HEK293 (cell line): Measurements from ENCODE around the gene FBXO34.

ENCODE experiments used
- CTCF ChIA-PET: fragments of 350-600 bp; formaldehyde crosslinking; extraction: SDS; loops from one replicate; lab custom pipeline; 2021; ENCODE audit warnings: antibody characterized with exemption; lab: Yijun Ruan, JAX
- POLR2A ChIA-PET: fragments of 300-600 bp; formaldehyde crosslinking; extraction: SDS; loops from one replicate; lab custom pipeline; 2020; ENCODE audit warnings: antibody characterized with exemption, inconsistent platforms; lab: Yijun Ruan, JAX
- H3K27ac ChIP-seq: fragments of 200-500 bp; sonication (Bioruptor generic); 2 replicates; pipeline ENCODE4 v1.5.1; 2014; ENCODE audit warnings: low read depth, low read length, control low read depth, inconsistent platforms; ENCODE audit errors: extremely low read depth
- H3K36me3 ChIP-seq, 2 experiments: fragments of 200-500 bp in 1 of 2; sonication (Bioruptor generic) in 1 of 2; 1 replicate in 1 of 2; 2 replicates in 1 of 2; pipeline ENCODE4 v1.5.1; 2014 to 2017; ENCODE audit warnings: inconsistent platforms in 2 of 2, low read length in 2 of 2; ENCODE audit not compliant: control insufficient read depth in 2 of 2, insufficient read depth in 1 of 2
- H3K4me1 ChIP-seq: fragments of 200-500 bp; sonication (Bioruptor generic); 2 replicates; pipeline ENCODE4 v1.5.1; 2014; ENCODE audit warnings: mild to moderate bottlenecking, low read length, inconsistent platforms; ENCODE audit not compliant: control insufficient read depth, insufficient read depth
- H3K4me3 ChIP-seq: 2 replicates; pipeline ENCODE4 v1.5.1; 2011; ENCODE audit warnings: low read depth, mild to moderate bottlenecking, control low read depth, low read length, moderate library complexity
- H3K9me3 ChIP-seq: fragments of 200-500 bp; sonication (Bioruptor generic); 2 replicates; pipeline ENCODE4 v1.5.1; 2014; ENCODE audit warnings: low read depth, low read length, inconsistent platforms; ENCODE audit not compliant: control insufficient read depth, insufficient read depth
- HOXC10 ChIP-seq: sonication (generic); formaldehyde crosslinking; IDR thresholded peaks from 2 replicates; pipeline ENCODE4 v1.8.1; 2023; ENCODE audit warnings: mild to moderate bottlenecking, missing genetic modification reagents
- IKZF3 ChIP-seq: fragments of 450-650 bp; IDR thresholded peaks from 2 replicates; pipeline ENCODE4 v1.5.0; 2018; ENCODE audit warnings: missing biosample characterization, mild to moderate bottlenecking, missing genetic modification characterization, moderate library complexity
- MYNN ChIP-seq: fragments of 450-650 bp; formaldehyde crosslinking; IDR thresholded peaks from 2 replicates; pipeline ENCODE4 v1.5.1; 2016; ENCODE audit warnings: missing biosample characterization, missing genetic modification characterization, borderline replicate concordance
- SALL2 ChIP-seq: fragments of 450-650 bp; formaldehyde crosslinking; IDR thresholded peaks from 2 replicates; pipeline ENCODE4 v1.5.0; 2017; ENCODE audit warnings: missing biosample characterization, mild to moderate bottlenecking, missing genetic modification characterization, borderline replicate concordance
- TRIM28 ChIP-seq: IDR thresholded peaks from 2 replicates; pipeline ENCODE4 v1.6.1; 2011; ENCODE audit warnings: low read length, control low read depth, borderline replicate concordance
- ZBTB21 ChIP-seq: fragments of 450-650 bp; formaldehyde crosslinking; IDR thresholded peaks from 2 replicates; pipeline ENCODE4 v1.5.1; 2017; ENCODE audit warnings: missing biosample characterization, missing genetic modification characterization
- ZBTB48 ChIP-seq: fragments of 450-650 bp; formaldehyde crosslinking; IDR thresholded peaks from 2 replicates; pipeline ENCODE4 v1.5.1; 2016; ENCODE audit warnings: missing biosample characterization, missing genetic modification characterization
- ZBTB8A ChIP-seq: fragments of 450-650 bp; formaldehyde crosslinking; IDR thresholded peaks from 2 replicates; pipeline ENCODE4 v1.5.1; 2016; ENCODE audit warnings: missing biosample characterization, missing genetic modification characterization
- ZEB2 ChIP-seq: fragments of 450-650 bp; formaldehyde crosslinking; IDR thresholded peaks from 2 replicates; pipeline ENCODE4 v1.5.1; 2016; ENCODE audit warnings: missing biosample characterization, missing genetic modification characterization
- ZFP69B ChIP-seq: fragments of 450-650 bp; formaldehyde crosslinking; IDR thresholded peaks from 2 replicates; pipeline ENCODE4 v1.5.1; 2016; ENCODE audit warnings: missing biosample characterization, missing genetic modification characterization
- ZNF121 ChIP-seq: fragments of 450-650 bp; formaldehyde crosslinking; IDR thresholded peaks from 2 replicates; pipeline ENCODE4 v1.5.1; 2016; ENCODE audit warnings: missing biosample characterization, missing genetic modification characterization
- ZNF157 ChIP-seq: fragments of 450-650 bp; formaldehyde crosslinking; IDR thresholded peaks from 2 replicates; pipeline ENCODE4 v1.5.1; 2016; ENCODE audit warnings: missing biosample characterization, missing genetic modification characterization
- ZNF214 ChIP-seq: fragments of 450-650 bp; formaldehyde crosslinking; IDR thresholded peaks from 2 replicates; pipeline ENCODE4 v1.5.1; 2017; ENCODE audit warnings: missing biosample characterization, mild to moderate bottlenecking, missing genetic modification characterization, borderline replicate concordance
- ZNF23 ChIP-seq: fragments of 450-650 bp; formaldehyde crosslinking; IDR thresholded peaks from 2 replicates; pipeline ENCODE4 v1.5.1; 2016; ENCODE audit warnings: missing biosample characterization, missing genetic modification characterization, borderline replicate concordance
- ZNF433 ChIP-seq: fragments of 450-650 bp; formaldehyde crosslinking; IDR thresholded peaks from 2 replicates; pipeline ENCODE4 v1.5.1; 2016; ENCODE audit warnings: missing biosample characterization, missing genetic modification characterization, low read depth
- ZNF549 ChIP-seq: fragments of 450-650 bp; IDR thresholded peaks from 2 replicates; pipeline ENCODE4 v1.5.1; 2018; ENCODE audit warnings: missing biosample characterization, missing genetic modification characterization, mild to moderate bottlenecking, inconsistent platforms, moderate library complexity
- ZNF571 ChIP-seq: fragments of 450-650 bp; formaldehyde crosslinking; IDR thresholded peaks from 2 replicates; pipeline ENCODE4 v1.5.0; 2017; ENCODE audit warnings: missing biosample characterization, missing genetic modification characterization
- ZNF76 ChIP-seq: fragments of 450-650 bp; formaldehyde crosslinking; IDR thresholded peaks from 2 replicates; pipeline ENCODE4; 2016; ENCODE audit warnings: low read depth, missing biosample characterization, missing genetic modification characterization, borderline replicate concordance
- ZNF785 ChIP-seq: fragments of 450-650 bp; formaldehyde crosslinking; IDR thresholded peaks from 2 replicates; pipeline ENCODE4 v1.5.1; 2016; ENCODE audit warnings: missing biosample characterization, missing genetic modification characterization
- TF ChIP-seq, protein P1 (sequence below): fragments of 450-650 bp; formaldehyde crosslinking; IDR thresholded peaks from 2 replicates; pipeline ENCODE4 v1.5.1; 2016; ENCODE audit warnings: missing biosample characterization, missing genetic modification characterization
- TF ChIP-seq, protein P2 (sequence below): fragments of 450-650 bp; formaldehyde crosslinking; IDR thresholded peaks from 2 replicates; pipeline ENCODE4 v1.5.1; 2016; ENCODE audit warnings: missing biosample characterization, missing genetic modification characterization
- TF ChIP-seq, protein P3 (sequence below): fragments of 450-650 bp; formaldehyde crosslinking; IDR thresholded peaks from 2 replicates; pipeline ENCODE4 v1.5.1; 2016; ENCODE audit warnings: missing biosample characterization, missing genetic modification characterization
- TF ChIP-seq, protein P4 (sequence below): fragments of 450-650 bp; formaldehyde crosslinking; optimal IDR thresholded peaks from 2 replicates; pipeline ENCODE3; 2016; ENCODE audit warnings: missing biosample characterization, mild to moderate bottlenecking, missing genetic modification characterization

The FBXO34 gene

DNA sequence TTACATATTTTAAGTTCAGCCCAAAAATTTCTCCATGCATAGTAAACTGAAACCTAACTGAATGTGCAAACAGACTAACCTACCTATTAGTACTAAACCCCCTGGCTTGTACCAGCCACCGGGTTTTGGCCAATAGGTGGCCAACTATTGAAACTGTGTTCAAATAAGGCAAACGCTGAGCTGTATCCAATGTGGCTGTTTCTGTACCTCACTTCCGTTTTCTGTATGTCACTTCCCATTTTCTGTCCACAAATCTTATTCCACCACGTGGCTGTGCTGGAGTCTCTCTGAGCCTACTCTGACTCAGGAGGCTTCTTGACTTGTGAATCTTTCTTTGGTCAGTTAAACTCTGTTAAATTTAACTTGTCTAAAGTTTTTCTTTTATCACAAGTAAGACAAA lies 6.0 kb upstream of the FBXO34 start:
- Histone ChIP-seq H3K27ac (no peak overlapping the region), H3K9me3 (no peaks in the 10 kb centered on the region), H3K36me3 (no peaks in the 10 kb centered on the region), H3K4me1 (no peaks in the 10 kb centered on the region), H3K4me3 (no peak overlapping the region)
- ChIA-PET POLR2A (no interaction called here), CTCF (no interaction called here)
- no peak for TF ChIP-seq TRIM28
- TF ChIP-seq, protein P1, sequence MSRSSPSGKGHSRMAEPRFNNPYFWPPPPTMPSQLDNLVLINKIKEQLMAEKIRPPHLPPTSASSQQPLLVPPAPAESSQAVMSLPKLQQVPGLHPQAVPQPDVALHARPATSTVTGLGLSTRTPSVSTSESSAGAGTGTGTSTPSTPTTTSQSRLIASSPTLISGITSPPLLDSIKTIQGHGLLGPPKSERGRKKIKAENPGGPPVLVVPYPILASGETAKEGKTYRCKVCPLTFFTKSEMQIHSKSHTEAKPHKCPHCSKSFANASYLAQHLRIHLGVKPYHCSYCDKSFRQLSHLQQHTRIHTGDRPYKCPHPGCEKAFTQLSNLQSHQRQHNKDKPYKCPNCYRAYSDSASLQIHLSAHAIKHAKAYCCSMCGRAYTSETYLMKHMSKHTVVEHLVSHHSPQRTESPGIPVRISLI (tag by site-specific recombination): no peak
- no peak for TF ChIP-seq ZNF121
- TF ChIP-seq ZNF214 (tag by site-specific recombination): no peak

DNA sequence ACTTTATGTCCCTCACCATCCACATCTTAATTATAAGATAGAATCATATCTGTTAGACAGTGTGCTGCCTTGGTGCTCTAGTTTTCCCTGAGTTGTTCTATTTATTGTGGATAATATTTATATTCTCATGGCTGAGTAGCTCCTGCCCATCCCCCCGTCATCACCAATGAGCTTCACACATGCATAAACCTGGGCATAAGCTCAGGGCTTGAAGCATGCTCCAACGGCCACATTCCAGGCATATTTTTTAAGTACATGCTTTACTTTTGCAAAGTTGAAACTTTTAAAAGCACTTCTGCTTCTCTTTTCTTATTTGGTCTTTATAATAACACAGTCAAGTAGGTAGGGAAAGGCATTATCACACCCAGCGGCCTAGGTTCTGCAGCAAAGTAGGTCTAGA lies 3.4 kb upstream of the FBXO34 start:
- no peaks in the 10 kb centered on the region for H3K36me3 ChIP-seq
- no peak for TF ChIP-seq MYNN
- no peak for TF ChIP-seq ZNF23
- no peak for TF ChIP-seq HOXC10 (CRISPR knock-in tag)
- no peak for TF ChIP-seq ZNF157 (tag by site-specific recombination)
- TF ChIP-seq ZBTB48 (tag by site-specific recombination): no peak
- TF ChIP-seq IKZF3 (tag by site-specific recombination): no peak
- no peak for TF ChIP-seq SALL2 (tag by site-specific recombination)
- no peak for TF ChIP-seq ZNF433 (tag by site-specific recombination)
- TF ChIP-seq ZBTB21 (tag by site-specific recombination): no peak
- TF ChIP-seq ZNF785 (tag by site-specific recombination): no peak
- TF ChIP-seq ZNF549 (tag by site-specific recombination): no peak
- no peak for TF ChIP-seq ZNF571 (tag by site-specific recombination)
- TF ChIP-seq ZBTB8A (tag by site-specific recombination): no peak
- TF ChIP-seq, protein P2, sequence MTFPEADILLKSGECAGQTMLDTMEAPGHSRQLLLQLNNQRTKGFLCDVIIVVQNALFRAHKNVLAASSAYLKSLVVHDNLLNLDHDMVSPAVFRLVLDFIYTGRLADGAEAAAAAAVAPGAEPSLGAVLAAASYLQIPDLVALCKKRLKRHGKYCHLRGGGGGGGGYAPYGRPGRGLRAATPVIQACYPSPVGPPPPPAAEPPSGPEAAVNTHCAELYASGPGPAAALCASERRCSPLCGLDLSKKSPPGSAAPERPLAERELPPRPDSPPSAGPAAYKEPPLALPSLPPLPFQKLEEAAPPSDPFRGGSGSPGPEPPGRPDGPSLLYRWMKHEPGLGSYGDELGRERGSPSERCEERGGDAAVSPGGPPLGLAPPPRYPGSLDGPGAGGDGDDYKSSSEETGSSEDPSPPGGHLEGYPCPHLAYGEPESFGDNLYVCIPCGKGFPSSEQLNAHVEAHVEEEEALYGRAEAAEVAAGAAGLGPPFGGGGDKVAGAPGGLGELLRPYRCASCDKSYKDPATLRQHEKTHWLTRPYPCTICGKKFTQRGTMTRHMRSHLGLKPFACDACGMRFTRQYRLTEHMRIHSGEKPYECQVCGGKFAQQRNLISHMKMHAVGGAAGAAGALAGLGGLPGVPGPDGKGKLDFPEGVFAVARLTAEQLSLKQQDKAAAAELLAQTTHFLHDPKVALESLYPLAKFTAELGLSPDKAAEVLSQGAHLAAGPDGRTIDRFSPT (tag by site-specific recombination): no peak
- TF ChIP-seq, all 188 proteins: peak for 0
- Histone ChIP-seq H3K4me1 (no peaks in the 10 kb centered on the region), H3K9me3 (no peaks in the 10 kb centered on the region), H3K4me3 (no peak overlapping the region), H3K27ac (no peak overlapping the region)
- ChIA-PET POLR2A (no interaction called here), CTCF (interaction anchor here (1.3 kb wide), 1 partner anchor 22 kb away, joined by 4 read pairs; no protein-coding TSS in a partner anchor)

DNA sequence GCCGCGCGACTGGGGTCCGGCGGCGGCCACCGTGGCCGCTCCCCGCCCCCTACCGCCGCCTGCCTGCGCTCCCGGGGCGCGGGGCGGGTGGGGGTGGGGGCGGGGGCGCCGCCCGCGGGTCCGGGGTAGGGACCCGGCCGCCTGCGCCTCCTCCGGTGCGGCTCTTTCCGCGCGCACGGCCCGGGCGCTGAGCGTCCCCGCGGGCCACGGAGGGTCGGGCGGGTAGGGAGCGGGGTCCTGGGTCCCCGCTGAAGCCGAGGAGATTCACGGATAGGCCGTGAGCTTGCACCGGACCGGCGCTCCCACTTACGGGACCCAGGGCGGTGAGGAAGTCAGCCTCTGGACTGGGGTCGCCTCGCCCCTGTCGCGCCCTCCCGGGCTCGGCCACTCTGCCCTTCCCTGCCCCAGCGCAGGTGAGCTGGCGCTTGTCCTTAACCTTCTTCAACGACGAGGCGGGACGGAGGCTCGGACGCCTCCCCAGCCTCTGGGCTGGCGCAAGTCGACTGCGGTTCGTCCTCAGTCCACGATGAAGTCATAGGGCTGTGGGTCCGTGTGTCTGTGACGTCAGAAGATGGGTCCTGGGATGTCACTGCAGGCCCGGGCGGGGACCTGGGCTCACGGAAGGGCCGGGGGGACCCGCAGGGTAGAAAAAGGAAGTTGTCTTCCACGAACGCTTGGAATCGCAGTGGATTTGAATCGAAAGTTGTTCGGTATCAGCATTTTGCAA lies 514 bp downstream of the FBXO34 start:
- H3K27ac ChIP-seq: peak overlapping the region; percentile 73
- no peaks in the 10 kb centered on the region for H3K36me3 ChIP-seq
- ChIA-PET CTCF (interaction anchor here (0.7 to 2.3 kb wide), 9 partner anchors 12 to 460 kb away, joined by 3 to 24 read pairs (median 5); no protein-coding TSS in a partner anchor), POLR2A (interaction anchor here (1.1 to 1.2 kb wide), 2 partner anchors 82 to 139 kb away, joined by 3 to 5 read pairs; no protein-coding TSS in a partner anchor)
- peak overlapping the region; percentile 100 for H3K4me3 ChIP-seq
- H3K4me1 ChIP-seq: peaks cover 4% of the 10 kb centered on the region; the same call in 1 of the 2 replicates
- no peaks in the 10 kb centered on the region for H3K9me3 ChIP-seq
- 0 out of 2 replicates have a peak, but pooled peaks have one; percentile 38 for TF ChIP-seq ZNF76 (tag by site-specific recombination)
- TF ChIP-seq, protein P3, sequence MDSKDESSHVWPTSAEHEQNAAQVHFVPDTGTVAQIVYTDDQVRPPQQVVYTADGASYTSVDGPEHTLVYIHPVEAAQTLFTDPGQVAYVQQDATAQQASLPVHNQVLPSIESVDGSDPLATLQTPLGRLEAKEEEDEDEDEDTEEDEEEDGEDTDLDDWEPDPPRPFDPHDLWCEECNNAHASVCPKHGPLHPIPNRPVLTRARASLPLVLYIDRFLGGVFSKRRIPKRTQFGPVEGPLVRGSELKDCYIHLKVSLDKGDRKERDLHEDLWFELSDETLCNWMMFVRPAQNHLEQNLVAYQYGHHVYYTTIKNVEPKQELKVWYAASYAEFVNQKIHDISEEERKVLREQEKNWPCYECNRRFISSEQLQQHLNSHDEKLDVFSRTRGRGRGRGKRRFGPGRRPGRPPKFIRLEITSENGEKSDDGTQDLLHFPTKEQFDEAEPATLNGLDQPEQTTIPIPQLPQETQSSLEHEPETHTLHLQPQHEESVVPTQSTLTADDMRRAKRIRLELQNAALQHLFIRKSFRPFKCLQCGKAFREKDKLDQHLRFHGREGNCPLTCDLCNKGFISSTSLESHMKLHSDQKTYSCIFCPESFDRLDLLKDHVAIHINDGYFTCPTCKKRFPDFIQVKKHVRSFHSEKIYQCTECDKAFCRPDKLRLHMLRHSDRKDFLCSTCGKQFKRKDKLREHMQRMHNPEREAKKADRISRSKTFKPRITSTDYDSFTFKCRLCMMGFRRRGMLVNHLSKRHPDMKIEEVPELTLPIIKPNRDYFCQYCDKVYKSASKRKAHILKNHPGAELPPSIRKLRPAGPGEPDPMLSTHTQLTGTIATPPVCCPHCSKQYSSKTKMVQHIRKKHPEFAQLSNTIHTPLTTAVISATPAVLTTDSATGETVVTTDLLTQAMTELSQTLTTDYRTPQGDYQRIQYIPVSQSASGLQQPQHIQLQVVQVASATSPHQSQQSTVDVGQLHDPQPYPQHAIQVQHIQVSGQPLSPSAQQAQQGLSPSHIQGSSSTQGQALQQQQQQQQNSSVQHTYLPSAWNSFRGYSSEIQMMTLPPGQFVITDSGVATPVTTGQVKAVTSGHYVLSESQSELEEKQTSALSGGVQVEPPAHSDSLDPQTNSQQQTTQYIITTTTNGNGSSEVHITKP (tag by site-specific recombination): peak; percentile 58
- TF ChIP-seq ZEB2: peak; percentile 75
- TF ChIP-seq, protein P4, sequence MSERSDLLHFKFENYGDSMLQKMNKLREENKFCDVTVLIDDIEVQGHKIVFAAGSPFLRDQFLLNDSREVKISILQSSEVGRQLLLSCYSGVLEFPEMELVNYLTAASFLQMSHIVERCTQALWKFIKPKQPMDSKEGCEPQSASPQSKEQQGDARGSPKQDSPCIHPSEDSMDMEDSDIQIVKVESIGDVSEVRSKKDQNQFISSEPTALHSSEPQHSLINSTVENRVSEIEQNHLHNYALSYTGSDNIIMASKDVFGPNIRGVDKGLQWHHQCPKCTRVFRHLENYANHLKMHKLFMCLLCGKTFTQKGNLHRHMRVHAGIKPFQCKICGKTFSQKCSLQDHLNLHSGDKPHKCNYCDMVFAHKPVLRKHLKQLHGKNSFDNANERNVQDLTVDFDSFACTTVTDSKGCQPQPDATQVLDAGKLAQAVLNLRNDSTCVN: peak; percentile 73
- TF ChIP-seq ZFP69B: peak; percentile 72
